HEK293T (cell line): ENCODE measurements around the gene EIF4G3.

Experiments
- ARNT ChIP-seq: fragments of 450-650 bp; IDR thresholded peaks from 2 replicates; pipeline ENCODE4 v1.6.1; 2017; ENCODE audit warnings: mild to moderate bottlenecking
- BHLHE40 ChIP-seq: fragments of 450-650 bp; IDR thresholded peaks from 2 replicates; pipeline ENCODE4 v1.6.1; 2016; ENCODE audit warnings: mild to moderate bottlenecking, moderate library complexity, borderline replicate concordance
- FOXA1 ChIP-seq: fragments of 450-650 bp; IDR thresholded peaks from 2 replicates; pipeline ENCODE4 v1.6.1; 2016; ENCODE audit warnings: mild to moderate bottlenecking
- FOXK2 ChIP-seq: fragments of 450-650 bp; IDR thresholded peaks from 2 replicates; pipeline ENCODE4 v1.6.1; 2016; ENCODE audit warnings: mild to moderate bottlenecking
- FOXM1 ChIP-seq: fragments of 450-650 bp; IDR thresholded peaks from 2 replicates; pipeline ENCODE4 v1.6.1; 2017; ENCODE audit warnings: mild to moderate bottlenecking, borderline replicate concordance
- HDGF ChIP-seq: fragments of 450-650 bp; IDR thresholded peaks from 2 replicates; pipeline ENCODE4 v1.6.1; 2017; ENCODE audit warnings: antibody characterized with exemption, borderline replicate concordance
- L3MBTL2 ChIP-seq: fragments of 450-650 bp; conservative IDR thresholded peaks from 2 replicates; pipeline ENCODE4 v1.6.1; 2016; ENCODE audit warnings: mild to moderate bottlenecking
- LEF1 ChIP-seq: fragments of 450-650 bp; IDR thresholded peaks from 2 replicates; pipeline ENCODE4 v1.6.1; 2017; ENCODE audit warnings: mild to moderate bottlenecking, borderline replicate concordance
- NFRKB ChIP-seq: fragments of 450-650 bp; IDR thresholded peaks from 2 replicates; pipeline ENCODE4 v1.6.1; 2016; ENCODE audit warnings: mild to moderate bottlenecking, moderate library complexity
- PKNOX1 ChIP-seq: fragments of 450-650 bp; IDR thresholded peaks from 2 replicates; pipeline ENCODE4 v1.6.1; 2016
- SP1 ChIP-seq: fragments of 450-650 bp; IDR thresholded peaks from 2 replicates; pipeline ENCODE4 v1.6.1; 2017
- SUZ12 ChIP-seq: fragments of 450-650 bp; IDR thresholded peaks from 2 replicates; pipeline ENCODE4 v1.6.1; 2016; ENCODE audit warnings: mild to moderate bottlenecking
- TARDBP ChIP-seq: fragments of 450-650 bp; IDR thresholded peaks from 2 replicates; pipeline ENCODE4 v1.6.1; 2016
- ZNF384 ChIP-seq: fragments of 450-650 bp; IDR thresholded peaks from 2 replicates; pipeline ENCODE4 v1.6.1; 2016

GRCh38 chr1:20793236-20793635 lies 383.5 kb downstream of the EIF4G3 start:
- TF ChIP-seq NFRKB (no peak), PKNOX1 (no peak), SP1 (no peak), TARDBP (no peak), FOXK2 (no peak), FOXM1 (no peak), SUZ12 (no peak), HDGF (no peak), FOXA1 (no peak), ZNF384 (no peak), ARNT (no peak), BHLHE40 (no peak), LEF1 (no peak), L3MBTL2 (no peak)
